SK-N-SH (cell line): ENCODE results near the gene BRDT. TPM values are rescaled to one million over a fixed set of nuclear protein-coding genes. Genes with fewer than 3 reads are reported as not detected.

Experiments used
- CTCF ChIA-PET: fragments of 300-600, 350-600 bp; formaldehyde crosslinking; extraction: SDS; loops from one replicate; lab custom pipeline; 2021; lab: Yijun Ruan, JAX
- POLR2A ChIA-PET: fragments of 350-600 bp; sonication (Branson Sonifier 250); formaldehyde crosslinking; extraction: SDS; loops from one replicate; lab custom pipeline; 2020; ENCODE audit warnings: antibody characterized with exemption, inconsistent platforms; lab: Yijun Ruan, JAX
- DNase-seq: peaks from one replicate; pipeline ENCODE4 v3.0.0; 2012
- H2AFZ ChIP-seq: fragments of 200-600 bp; sonication (generic); 2 replicates; pipeline ENCODE4 v1.8.1; 2016; ENCODE audit warnings: antibody characterized with exemption, mild to moderate bottlenecking, low read depth
- H3F3A ChIP-seq: fragments of 200-600 bp; sonication (generic); replicated peaks from 2 replicates; pipeline ENCODE3; 2016; ENCODE audit warnings: antibody characterized with exemption, mild to moderate bottlenecking; ENCODE audit not compliant: insufficient read depth
- H3K27ac ChIP-seq, 2 experiments: fragments of 200-500 bp in 1 of 2; fragments of 200-600 bp in 1 of 2; sonication (Bioruptor generic) in 1 of 2; sonication (generic), shearing (Covaris generic) in 1 of 2; 2 replicates each; pipeline versions ENCODE4 v1.5.1 to v1.6.1; 2014 to 2016; ENCODE audit warnings: low read depth in 2 of 2, inconsistent platforms in 1 of 2, low read length in 1 of 2, mild to moderate bottlenecking in 1 of 2, mixed read lengths in 1 of 2
- H3K27me3 ChIP-seq: fragments of 200-600 bp; sonication (generic), shearing (Covaris generic); 2 replicates; pipeline ENCODE4 v1.6.1; 2016; ENCODE audit warnings: mixed run types; ENCODE audit not compliant: insufficient read depth
- H3K36me3 ChIP-seq, 2 experiments: fragments of 200-500 bp in 1 of 2; fragments of 200-600 bp in 1 of 2; sonication (Bioruptor generic) in 1 of 2; sonication (generic) in 1 of 2; replicated peaks in 1 of 2; 2 replicates each; pipeline versions ENCODE3 to v1.5.1; 2014 to 2016; ENCODE audit warnings: low read length in 1 of 2, mild to moderate bottlenecking in 1 of 2; ENCODE audit not compliant: insufficient read depth in 2 of 2, control insufficient read depth in 1 of 2
- H3K4me1 ChIP-seq, 2 experiments: fragments of 200-500 bp in 1 of 2; fragments of 200-600 bp in 1 of 2; sonication (Bioruptor generic) in 1 of 2; sonication (generic), shearing (Covaris generic) in 1 of 2; 2 replicates each; pipeline versions ENCODE4 v1.5.1 to v1.6.1; 2014 to 2016; ENCODE audit warnings: low read depth in 1 of 2, low read length in 1 of 2, mixed run types in 1 of 2; ENCODE audit not compliant: insufficient read depth in 2 of 2, control insufficient read depth in 1 of 2
- H3K4me2 ChIP-seq: fragments of 200-600 bp; sonication (generic), shearing (Covaris generic); 2 replicates; pipeline ENCODE4 v1.6.1; 2017; ENCODE audit warnings: mixed run types
- H3K4me3 ChIP-seq, 2 experiments: fragments of 200-500 bp in 1 of 2; fragments of 200-600 bp in 1 of 2; sonication (Bioruptor generic) in 1 of 2; sonication (generic), shearing (Covaris generic) in 1 of 2; 2 replicates each; pipeline versions ENCODE4 v1.5.1 to v1.8.1; 2014 to 2016; ENCODE audit warnings: low read depth in 2 of 2, inconsistent platforms in 1 of 2, low read length in 1 of 2, mild to moderate bottlenecking in 1 of 2, mixed read lengths in 1 of 2, moderate library complexity in 1 of 2
- H3K79me2 ChIP-seq: fragments of 200-600 bp; sonication (generic); 2 replicates; pipeline ENCODE4 v1.8.1; 2017; ENCODE audit warnings: mild to moderate bottlenecking; ENCODE audit not compliant: insufficient read depth
- H3K9ac ChIP-seq: fragments of 200-600 bp; sonication (generic); 2 replicates; pipeline ENCODE4 v1.6.1; 2017; ENCODE audit warnings: mixed run types
- H3K9me2 ChIP-seq: fragments of 200-600 bp; sonication (generic); 2 replicates; pipeline ENCODE4 v1.6.1; 2017; ENCODE audit warnings: mixed run types
- H3K9me3 ChIP-seq: fragments of 200-600 bp; sonication (generic); 2 replicates; pipeline ENCODE4 v1.6.1; 2017; ENCODE audit warnings: mixed run types, mild to moderate bottlenecking, moderate library complexity
- H4K20me1 ChIP-seq: fragments of 200-600 bp; sonication (generic); 2 replicates; pipeline ENCODE4 v1.6.1; 2017; ENCODE audit warnings: mild to moderate bottlenecking, mixed run types; ENCODE audit not compliant: insufficient read depth
- CHD2 ChIP-seq: fragments of 150-350 bp; IDR thresholded peaks from 2 replicates; pipeline ENCODE4 v1.6.1; 2018; ENCODE audit warnings: low read length; ENCODE audit not compliant: partially characterized antibody
- EP300 ChIP-seq, 2 experiments: IDR thresholded peaks; 2 replicates each; pipeline versions ENCODE4 v1.4.0 to v1.6.1; 2012; ENCODE audit warnings: borderline replicate concordance in 1 of 2, low read depth in 1 of 2, low read length in 1 of 2
- FOSL2 ChIP-seq: IDR thresholded peaks from 2 replicates; pipeline ENCODE4 v1.4.0; 2012; ENCODE audit warnings: low read depth, mild to moderate bottlenecking, moderate library complexity, borderline replicate concordance
- FOXM1 ChIP-seq: IDR thresholded peaks from 2 replicates; pipeline ENCODE4 v1.4.0; 2012; ENCODE audit warnings: low read depth, mild to moderate bottlenecking
- IRF3 ChIP-seq: fragments of 150-350 bp; IDR thresholded peaks from 2 replicates; pipeline ENCODE4 v1.6.1; 2016; ENCODE audit warnings: mild to moderate bottlenecking, low read depth, low read length
- JUND ChIP-seq: IDR thresholded peaks from 2 replicates; pipeline ENCODE4 v1.4.0; 2012
- MAX ChIP-seq: IDR thresholded peaks from 2 replicates; pipeline ENCODE4 v1.4.0; 2012; ENCODE audit warnings: low read depth
- MEF2A ChIP-seq: IDR thresholded peaks from 2 replicates; pipeline ENCODE4 v1.4.0; 2012; ENCODE audit warnings: low read depth, borderline replicate concordance
- MXI1 ChIP-seq: IDR thresholded peaks from 2 replicates; pipeline ENCODE4 v1.6.1; 2012; ENCODE audit warnings: mild to moderate bottlenecking, low read depth, low read length, improper control_type of control experiment
- NFIC ChIP-seq: IDR thresholded peaks from 2 replicates; pipeline ENCODE4 v1.4.0; 2012; ENCODE audit warnings: borderline replicate concordance
- NRF1 ChIP-seq: IDR thresholded peaks from 2 replicates; pipeline ENCODE4 v1.6.1; 2012; ENCODE audit warnings: low read depth, mild to moderate bottlenecking, low read length
- PBX3 ChIP-seq: IDR thresholded peaks from 2 replicates; pipeline ENCODE4; 2012
- POLR2AphosphoS5 ChIP-seq: IDR thresholded peaks from 2 replicates; pipeline ENCODE4 v1.6.1; 2012; ENCODE audit warnings: low read depth, low read length
- RCOR1 ChIP-seq: fragments of 150-350 bp; IDR thresholded peaks from 2 replicates; pipeline ENCODE4 v1.6.1; 2017; ENCODE audit warnings: antibody characterized with exemption, low read length
- RXRA ChIP-seq: IDR thresholded peaks from 2 replicates; pipeline ENCODE4 v1.4.0; 2012; ENCODE audit warnings: low read depth, mild to moderate bottlenecking, borderline replicate concordance
- SIN3A ChIP-seq: IDR thresholded peaks from 2 replicates; pipeline ENCODE4 v1.6.1; 2012; ENCODE audit warnings: low read depth, mild to moderate bottlenecking, low read length, moderate library complexity, borderline replicate concordance
- SMC3 ChIP-seq: IDR thresholded peaks from 2 replicates; pipeline ENCODE4 v1.6.1; 2012; ENCODE audit warnings: low read depth, low read length, improper control_type of control experiment
- TEAD4 ChIP-seq: IDR thresholded peaks from 2 replicates; pipeline ENCODE4 v1.4.0; 2012; ENCODE audit warnings: mild to moderate bottlenecking, borderline replicate concordance; ENCODE audit not compliant: insufficient read depth
- USF2 ChIP-seq: fragments of 150-350 bp; IDR thresholded peaks from 2 replicates; pipeline ENCODE4 v1.6.1; 2017; ENCODE audit warnings: antibody characterized with exemption, low read length, low read depth, borderline replicate concordance
- YY1 ChIP-seq: IDR thresholded peaks from 2 replicates; pipeline ENCODE4 v1.4.0; 2012; ENCODE audit warnings: low read depth, mild to moderate bottlenecking
- WGBS: methylation state at CpG from one replicate; pipeline ENCODE4 v1.1.6; 2017; ENCODE audit warnings: low lambda C conversion rate; 5-methylcytosine and 5-hydroxymethylcytosine counted together
- polyA plus RNA-seq, 3 experiments: library from polyadenylated mRNA; depleted of rRNA; stranded (reverse); fragments of >200 nt; gene quantifications; 2 replicates each; pipeline ENCODE4 v1.2.3, GENCODE V29; 2012

Gene BRDT
- polyA plus RNA-seq, 1 of the 3 experiments (the other 2 are of a cell fraction) = not detected

- H3K79me2 ChIP-seq = no peaks in the 10 kb centered on the region
- H4K20me1 ChIP-seq = no peaks in the 10 kb centered on the region
- ChIA-PET CTCF (interaction anchor here (0.7 to 0.8 kb wide), 2 partner anchors 18 to 187 kb away, joined by 3 read pairs; partner anchors contain the start of gene C1orf146), POLR2A (no interaction called here)
- no peak overlapping the region for H3K9ac ChIP-seq
- DNase-seq = no peak
- no peaks in the 10 kb centered on the region for H3K9me3 ChIP-seq
- peak overlapping the region; percentile 87; the same call in 1 of the 2 replicates for H3K4me2 ChIP-seq
- no peaks in the 10 kb centered on the region for H3F3A ChIP-seq
- peak overlapping the region; percentile 63; the same call in 1 of the 2 replicates for H2AFZ ChIP-seq
- no peak overlapping the region for H3K27ac ChIP-seq
- peaks cover 5% of the 10 kb centered on the region; the same call in 1 of the 2 replicates for H3K27me3 ChIP-seq
- H3K4me3 ChIP-seq = peak overlapping the region; percentile 56 to 58; a peak in 3 of 4 replicates
- H3K9me2 ChIP-seq = no peaks in the 10 kb centered on the region
- no peaks in the 10 kb centered on the region; a peak in 1 of 4 replicates for H3K4me1 ChIP-seq
- H3K36me3 ChIP-seq = no peaks in the 10 kb centered on the region
- WGBS = 38% methylated on average over 3 of the region's 4 CpGs
- TF ChIP-seq SIN3A (no peak), CHD2 (no peak), RXRA (no peak), FOXM1 (no peak), MXI1 (no peak), TEAD4 (no peak), IRF3 (no peak), NFIC (no peak), RCOR1 (no peak)
Measured at GRCh38 chr1:92030656-92031107, 81.5 kb downstream of the BRDT start.

- no peaks in the 10 kb centered on the region for H3K79me2 ChIP-seq
- no peak overlapping the region for H3K4me3 ChIP-seq
- no peak overlapping the region for H3K4me2 ChIP-seq
- H3K27ac ChIP-seq = no peak overlapping the region
- H3K4me1 ChIP-seq = no peaks in the 10 kb centered on the region; a peak in 1 of 4 replicates
- POLR2A ChIA-PET = no interaction called here
- WGBS = 83% methylated on average over 6 of the region's 6 CpGs
- no peak overlapping the region for H2AFZ ChIP-seq
- no peaks in the 10 kb centered on the region for H3K9me3 ChIP-seq
- H4K20me1 ChIP-seq = no peaks in the 10 kb centered on the region
- H3F3A ChIP-seq = no peaks in the 10 kb centered on the region
- CTCF ChIA-PET = interaction anchor here (0.8 kb wide), 2 partner anchors 18 to 597 kb away, joined by 3 read pairs; no protein-coding TSS in a partner anchor
- H3K9me2 ChIP-seq = no peaks in the 10 kb centered on the region
- no peaks in the 10 kb centered on the region for H3K36me3 ChIP-seq
- H3K9ac ChIP-seq = no peak overlapping the region
- peaks cover 5% of the 10 kb centered on the region; the same call in 1 of the 2 replicates for H3K27me3 ChIP-seq
- DNase-seq = no peak
- no peak for TF ChIP-seq POLR2AphosphoS5
- no peak for TF ChIP-seq NRF1
- no peak for TF ChIP-seq YY1
- no peak for TF ChIP-seq JUND
- TF ChIP-seq PBX3 = no peak
- TF ChIP-seq MEF2A = no peak
- TF ChIP-seq MAX = no peak
- TF ChIP-seq IRF3 = no peak
- no peak for TF ChIP-seq SMC3
- no peak for TF ChIP-seq EP300 (IDR thresholded peaks at IDR 0.05; ENCODE audit: borderline replicate concordance in 1 of 2, low read depth in 1 of 2, low read length in 1 of 2)
- TF ChIP-seq SIN3A = no peak
- TF ChIP-seq USF2 = no peak
- no peak for TF ChIP-seq TEAD4
- TF ChIP-seq FOSL2 = no peak
Measured at GRCh38 chr1:92031281-92032110, 82.3 kb downstream of the BRDT start.
